Activated CD4-positive, CD25-positive, alpha-beta regulatory T cell treated with anti-CD3 and anti-CD28 coated beads, Interleukin-2, amount 50 U/mL, for 72 hours (primary cell): ENCODE measurements around the gene VN1R2.
"Not testable (repeated sequence)": the region's sequence is repeated elsewhere in the genome, so short reads cannot be mapped to it uniquely, and the experiment has no call there.

Experiments
- DNase-seq: peaks from one replicate; pipeline ENCODE4 v3.0.0; 2021

Gene VN1R2, protein sequence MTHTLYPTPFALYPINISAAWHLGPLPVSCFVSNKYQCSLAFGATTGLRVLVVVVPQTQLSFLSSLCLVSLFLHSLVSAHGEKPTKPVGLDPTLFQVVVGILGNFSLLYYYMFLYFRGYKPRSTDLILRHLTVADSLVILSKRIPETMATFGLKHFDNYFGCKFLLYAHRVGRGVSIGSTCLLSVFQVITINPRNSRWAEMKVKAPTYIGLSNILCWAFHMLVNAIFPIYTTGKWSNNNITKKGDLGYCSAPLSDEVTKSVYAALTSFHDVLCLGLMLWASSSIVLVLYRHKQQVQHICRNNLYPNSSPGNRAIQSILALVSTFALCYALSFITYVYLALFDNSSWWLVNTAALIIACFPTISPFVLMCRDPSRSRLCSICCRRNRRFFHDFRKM

DNA sequence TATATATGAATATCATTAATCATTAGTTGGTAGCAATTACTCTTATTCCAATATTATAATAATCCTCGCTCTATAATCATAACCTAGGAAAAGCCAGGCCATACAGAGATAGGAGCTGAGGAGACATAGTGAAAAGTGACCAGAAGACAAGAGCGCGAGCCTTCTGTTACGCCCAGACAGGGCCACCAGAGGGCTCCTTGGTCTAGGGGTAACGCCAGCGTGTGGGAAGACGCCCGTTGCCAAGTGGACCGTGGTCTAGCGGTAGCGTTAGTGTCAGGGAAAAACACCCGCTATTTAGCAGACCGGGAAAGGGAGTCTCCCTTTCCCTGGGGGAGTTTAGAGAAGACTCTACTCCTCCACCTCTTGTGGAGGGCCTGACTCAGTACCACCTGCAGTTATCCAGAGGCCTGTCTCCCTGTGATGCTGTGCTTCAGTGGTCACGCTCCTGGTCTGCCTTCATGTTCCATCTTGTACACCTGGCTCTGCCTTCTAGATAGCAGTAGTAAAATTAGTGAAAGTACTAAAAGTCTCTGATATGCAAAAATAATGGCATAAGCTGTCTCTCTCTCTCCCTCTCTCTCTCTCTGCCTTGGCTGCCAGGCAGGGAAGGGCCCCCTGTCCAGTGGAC lies at the start of gene VN1R2:
Gene VN1R2 (plus strand): TSS at position 578 of the 628 bp plus-strand sequence. CDS start 84 bp downstream, outside the sequence.
- not testable (repeated sequence) for DNase-seq

DNA sequence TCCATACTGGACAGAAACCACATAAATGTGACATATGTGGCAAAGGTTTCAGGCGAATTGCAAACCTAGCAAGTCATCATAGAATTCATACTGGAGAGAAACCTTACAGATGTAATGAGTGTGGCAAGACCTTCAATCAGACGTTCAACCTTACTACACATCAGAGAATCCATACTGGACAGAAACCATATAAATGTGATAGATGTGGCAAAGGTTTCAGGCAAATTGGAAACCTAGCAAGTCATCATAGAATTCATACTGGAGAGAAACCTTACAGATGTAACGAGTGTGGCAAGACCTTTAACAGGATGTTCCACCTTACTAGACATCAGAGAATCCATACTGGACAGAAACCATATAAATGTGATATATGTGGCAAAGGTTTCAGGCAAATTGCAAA lies 46.5 kb upstream of the VN1R2 start:
- DNase-seq = not testable (repeated sequence)

DNA sequence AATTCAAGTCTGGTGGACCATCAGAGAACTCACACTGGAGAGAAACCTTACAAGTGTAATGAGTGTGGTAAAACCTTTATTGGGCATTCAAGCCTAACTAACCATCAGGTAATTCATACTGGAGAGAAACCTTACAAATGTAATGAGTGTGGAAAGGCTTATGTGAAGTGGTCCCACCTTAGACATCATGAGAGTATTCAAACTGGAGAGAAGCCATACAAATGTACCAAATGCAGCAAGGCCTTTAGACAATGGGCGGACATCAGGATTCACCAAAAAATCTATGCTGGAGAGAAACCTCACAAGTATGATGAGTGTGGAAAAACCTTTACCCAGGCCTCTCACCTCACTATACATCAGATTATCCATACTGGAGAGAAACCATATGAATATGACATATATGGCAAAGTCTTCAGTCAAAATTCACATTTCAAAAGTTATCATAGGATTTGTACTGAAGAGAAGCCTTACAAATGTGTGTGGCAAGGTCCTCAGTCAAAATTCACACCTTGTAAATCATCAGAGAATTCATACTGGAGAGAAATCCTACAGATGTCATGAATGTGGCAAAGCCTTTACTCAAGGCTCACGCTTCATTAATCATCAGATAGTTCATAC lies 45.3 kb upstream of the VN1R2 start:
- no peak for DNase-seq

DNA sequence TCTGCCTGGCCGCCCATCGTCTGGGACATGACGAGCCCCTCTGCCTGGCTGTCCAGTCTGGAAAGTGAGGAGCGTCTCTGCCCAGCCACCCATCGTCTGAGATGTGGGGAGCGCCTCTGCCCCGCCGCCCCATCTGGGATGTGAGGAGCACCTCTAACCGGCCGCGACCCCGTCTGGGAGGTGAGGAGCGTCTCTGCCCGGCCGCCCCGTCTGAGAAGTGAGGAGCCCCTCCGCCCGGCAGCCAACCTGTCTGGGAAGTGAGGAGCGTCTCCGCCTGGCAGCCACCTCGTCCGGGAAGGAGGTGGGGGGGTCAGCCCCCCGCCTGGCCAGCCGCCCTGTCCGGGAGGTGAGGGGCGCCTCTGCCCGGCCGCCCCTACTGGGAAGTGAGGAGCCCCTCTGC lies 35.4 kb upstream of the VN1R2 start:
- not testable (repeated sequence) for DNase-seq

DNA sequence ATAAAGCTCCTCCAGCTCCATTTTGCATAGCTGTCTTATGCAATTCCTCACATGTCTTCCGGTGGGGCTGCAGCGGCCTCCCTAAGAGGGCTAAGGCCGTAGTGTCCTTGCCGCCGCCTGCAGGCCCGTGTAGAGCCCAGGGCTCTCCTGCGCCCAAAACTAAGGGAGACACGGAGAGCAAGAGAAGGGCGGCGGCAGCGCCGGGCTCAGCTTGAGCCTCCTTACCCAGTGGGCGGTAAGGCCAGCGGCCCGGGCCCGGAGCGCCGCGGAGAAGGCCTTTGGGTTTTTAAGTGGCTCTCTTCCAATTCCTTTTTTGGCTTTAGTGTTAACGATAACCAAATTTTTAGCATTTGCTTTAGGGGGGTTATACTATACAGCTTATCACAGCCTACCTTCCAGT lies 33.5 kb upstream of the VN1R2 start:
- DNase-seq = no peak

DNA sequence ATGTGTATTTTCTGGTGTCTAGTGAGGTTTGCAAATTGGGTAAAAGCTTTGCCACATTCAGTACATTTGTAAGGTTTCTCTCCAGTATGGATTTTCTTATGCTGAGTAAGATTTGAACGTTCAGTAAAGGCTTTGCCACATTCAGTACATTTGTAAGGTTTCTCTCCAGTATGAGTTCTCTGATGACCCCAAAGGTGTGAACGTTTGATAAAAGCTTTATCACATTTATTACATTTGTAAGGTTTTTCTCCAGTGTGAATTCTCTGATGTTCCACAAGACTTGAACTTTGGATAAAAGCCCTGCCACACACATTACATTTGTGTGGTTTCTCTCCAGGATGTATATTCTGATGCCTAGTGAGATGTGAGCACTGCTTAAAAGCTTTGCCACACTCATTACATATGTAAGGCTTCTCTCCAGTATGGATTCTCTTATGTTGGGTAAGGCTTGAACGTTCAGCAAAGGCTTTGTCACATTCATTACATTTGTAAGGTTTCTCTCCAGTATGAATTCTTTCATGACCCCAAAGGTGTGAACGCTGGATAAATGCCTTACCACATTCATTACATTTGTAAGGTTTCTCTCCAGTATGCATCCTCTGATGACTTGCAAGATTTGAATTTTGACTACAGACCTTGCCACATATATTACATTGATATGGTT lies 20.8 kb upstream of the VN1R2 start:
- no peak for DNase-seq

DNA sequence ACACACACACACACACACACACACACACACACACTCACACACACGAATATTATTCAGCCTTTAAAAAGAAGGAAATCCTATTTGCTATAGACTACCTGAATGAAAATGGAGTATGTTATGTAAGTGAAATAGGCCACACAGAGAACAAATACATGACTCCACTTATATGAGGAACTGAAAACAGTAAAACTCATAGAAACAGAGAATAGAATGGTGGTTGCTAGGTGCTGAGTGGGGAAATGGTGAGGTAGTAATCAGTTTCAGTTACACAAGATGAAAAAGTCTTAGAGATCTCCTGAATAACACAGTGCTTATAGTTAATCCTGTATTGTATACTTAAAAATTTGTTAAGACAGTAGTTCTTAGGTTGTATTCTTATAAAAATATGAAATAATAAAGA lies 11.6 kb upstream of the VN1R2 start:
- no peak for DNase-seq

DNA sequence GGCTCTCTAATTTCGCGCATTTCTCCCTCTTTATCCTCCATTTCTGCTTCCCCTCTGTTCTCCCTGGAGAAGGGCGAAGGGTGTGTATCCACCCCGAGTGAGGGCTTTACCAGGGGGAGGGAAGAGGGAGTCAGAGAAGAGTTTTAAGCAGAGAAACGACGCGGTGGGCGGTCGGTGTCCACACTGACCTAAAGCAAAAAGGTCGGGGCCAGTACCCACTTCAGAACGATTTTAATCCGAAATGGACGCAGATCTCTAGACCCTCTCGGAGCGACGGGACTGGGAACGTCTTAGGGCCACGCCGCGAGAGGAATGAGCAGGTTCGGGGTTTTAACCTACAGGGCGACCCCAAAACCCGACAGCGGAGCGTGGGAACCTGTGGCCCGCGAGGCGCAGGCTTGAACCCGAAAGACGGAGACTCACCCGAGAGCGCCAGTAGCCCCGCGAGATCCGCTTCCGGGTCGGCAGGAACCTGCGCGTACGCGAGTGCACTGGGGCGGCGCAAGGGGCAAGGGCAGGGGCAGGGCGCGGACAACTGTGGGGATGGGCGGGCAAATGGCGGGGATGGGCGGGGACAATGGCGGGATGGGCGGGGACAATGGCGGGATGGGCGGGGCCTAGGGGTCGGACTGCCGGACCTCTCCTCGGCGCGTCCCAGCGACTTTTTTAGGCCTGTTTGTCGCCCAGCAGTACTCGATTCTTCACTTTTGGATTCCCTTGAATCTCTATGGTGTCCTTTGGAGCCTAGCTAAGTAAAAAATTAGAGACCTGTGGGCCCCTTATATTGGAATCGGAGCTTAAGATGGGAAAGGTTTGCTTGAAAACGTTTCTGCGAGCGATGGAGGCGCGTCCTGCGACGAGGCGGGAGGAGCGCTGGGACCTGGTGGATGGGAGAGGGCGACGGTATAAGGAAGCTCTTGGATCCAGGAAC lies 3.4 kb upstream of the VN1R2 start, which contains the start of gene ZNF677:
Gene ZNF677 (minus strand): TSS at position 463 of the 931 bp plus-strand sequence. CDS start 3,323 bp downstream, outside the sequence.
- DNase-seq = peak; percentile 77

DNA sequence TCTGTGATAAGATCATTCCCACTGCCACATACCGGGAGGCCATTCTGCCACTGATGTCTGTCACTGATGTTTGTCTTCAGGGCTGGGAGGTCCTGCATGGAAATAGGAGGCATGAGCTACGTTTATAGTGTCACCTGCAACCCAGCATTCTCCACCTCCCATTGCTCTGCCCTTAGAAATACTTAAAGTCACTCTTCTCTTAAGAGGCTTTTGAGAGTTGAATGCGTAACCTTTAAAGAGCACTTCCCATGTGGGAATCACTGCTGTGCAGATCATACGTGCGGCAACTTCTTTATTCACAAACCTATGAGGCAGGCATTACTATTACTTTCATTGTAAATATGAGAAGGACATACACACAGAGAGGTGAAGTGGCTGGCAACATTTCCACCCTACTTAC lies 9.5 kb downstream of the VN1R2 start, which contains the start of gene VN1R4:
Gene VN1R4 (minus strand): TSS at position 101 of the 400 bp plus-strand sequence. CDS start 58 bp downstream, at position 43.
- DNase-seq = not testable (repeated sequence)

DNA sequence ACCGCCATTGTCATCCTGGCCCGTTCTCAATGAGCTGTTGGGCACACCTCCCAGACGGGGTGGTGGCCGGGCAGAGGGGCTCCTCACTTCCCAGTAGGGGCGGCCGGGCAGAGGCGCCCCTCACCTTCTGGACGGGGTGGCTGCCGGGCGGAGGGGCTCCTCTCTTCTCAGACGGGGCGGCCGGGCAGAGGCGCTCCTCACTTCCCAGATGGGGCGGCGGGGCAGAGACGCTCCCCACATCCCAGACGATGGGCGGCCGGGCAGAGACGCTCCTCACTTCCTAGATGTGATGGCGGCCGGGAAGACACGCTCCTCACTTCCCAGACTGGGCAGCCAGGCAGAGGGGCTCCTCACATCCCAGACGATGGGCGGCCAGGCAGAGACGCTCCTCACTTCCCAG lies 11.8 kb downstream of the VN1R2 start:
- DNase-seq = not testable (repeated sequence)

DNA sequence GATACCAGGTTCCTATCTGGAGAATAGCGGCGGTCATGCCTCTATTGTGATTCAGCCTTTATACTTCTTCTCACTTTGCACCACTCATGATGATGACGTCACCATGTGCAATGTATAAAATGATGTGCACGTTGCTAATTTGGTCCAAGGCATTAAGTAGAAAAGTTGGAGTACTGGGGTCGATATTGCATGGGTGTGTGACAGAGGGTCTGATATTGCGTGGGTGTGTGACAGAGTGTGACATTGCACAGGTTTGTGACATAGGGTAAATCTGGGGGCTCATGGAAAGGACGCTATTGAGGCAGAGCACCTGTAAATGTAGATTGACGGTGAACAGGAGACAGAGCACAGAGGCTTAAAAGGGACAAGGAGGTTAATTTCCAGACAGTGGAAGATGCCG lies 14.0 kb downstream of the VN1R2 start:
- DNase-seq = no peak

DNA sequence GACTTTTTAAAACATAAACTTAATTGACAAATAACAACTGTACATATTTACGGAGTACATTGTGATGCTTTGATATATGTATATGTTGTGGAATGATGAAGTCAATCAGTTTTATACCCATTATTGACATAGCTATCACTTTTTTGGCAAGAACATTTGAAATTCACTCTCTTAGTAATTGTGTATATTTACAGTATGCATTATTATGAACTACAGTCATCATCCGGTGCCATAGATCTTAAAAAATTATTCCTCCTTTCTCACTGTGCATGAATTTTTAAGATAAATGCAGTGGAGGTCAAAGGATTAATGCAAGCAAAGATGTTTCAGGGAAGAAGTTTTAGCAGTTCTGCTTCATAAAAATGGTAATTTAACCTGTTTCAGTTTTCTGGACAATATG lies 17.4 kb downstream of the VN1R2 start:
- no peak for DNase-seq

DNA sequence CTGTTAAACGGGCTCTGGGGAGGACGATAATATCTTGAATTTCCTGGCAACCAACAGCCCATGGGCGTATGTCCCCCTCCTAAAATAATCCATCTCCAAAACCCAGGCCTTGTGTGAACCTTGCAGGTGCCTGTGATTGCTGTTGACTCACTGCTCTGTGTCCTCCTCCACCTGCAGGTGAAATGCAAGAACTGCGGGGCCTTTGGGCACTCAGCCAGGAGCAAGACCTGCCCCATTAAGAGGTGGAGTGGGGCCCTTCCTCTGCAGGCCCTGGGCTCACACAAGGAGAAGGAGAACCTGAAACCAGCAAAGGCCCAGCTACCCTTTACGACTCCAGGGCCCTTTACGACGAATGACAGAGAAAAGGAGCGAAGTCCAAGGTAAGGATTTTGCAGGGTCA lies 23.9 kb downstream of the VN1R2 start:
- DNase-seq = not testable (repeated sequence)

DNA sequence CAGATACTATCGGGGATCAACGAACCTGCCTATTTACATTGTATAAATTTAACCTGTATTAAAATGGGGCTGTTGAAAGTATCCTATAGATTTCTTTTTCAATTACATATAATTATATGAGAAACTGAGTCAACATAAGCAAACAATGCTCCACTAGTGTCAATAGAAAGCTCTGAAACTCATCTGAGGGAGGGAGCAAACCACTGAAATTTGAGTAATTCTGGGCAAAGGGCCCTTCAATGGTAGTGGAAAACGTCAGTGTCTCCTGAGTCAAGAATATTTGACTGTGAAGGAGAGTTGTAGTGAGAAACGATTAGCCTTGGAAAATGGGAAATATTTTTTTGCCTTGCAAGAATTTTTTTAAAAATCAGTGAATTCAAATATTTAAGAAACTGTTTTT lies 27.0 kb downstream of the VN1R2 start:
- no peak for DNase-seq

DNA sequence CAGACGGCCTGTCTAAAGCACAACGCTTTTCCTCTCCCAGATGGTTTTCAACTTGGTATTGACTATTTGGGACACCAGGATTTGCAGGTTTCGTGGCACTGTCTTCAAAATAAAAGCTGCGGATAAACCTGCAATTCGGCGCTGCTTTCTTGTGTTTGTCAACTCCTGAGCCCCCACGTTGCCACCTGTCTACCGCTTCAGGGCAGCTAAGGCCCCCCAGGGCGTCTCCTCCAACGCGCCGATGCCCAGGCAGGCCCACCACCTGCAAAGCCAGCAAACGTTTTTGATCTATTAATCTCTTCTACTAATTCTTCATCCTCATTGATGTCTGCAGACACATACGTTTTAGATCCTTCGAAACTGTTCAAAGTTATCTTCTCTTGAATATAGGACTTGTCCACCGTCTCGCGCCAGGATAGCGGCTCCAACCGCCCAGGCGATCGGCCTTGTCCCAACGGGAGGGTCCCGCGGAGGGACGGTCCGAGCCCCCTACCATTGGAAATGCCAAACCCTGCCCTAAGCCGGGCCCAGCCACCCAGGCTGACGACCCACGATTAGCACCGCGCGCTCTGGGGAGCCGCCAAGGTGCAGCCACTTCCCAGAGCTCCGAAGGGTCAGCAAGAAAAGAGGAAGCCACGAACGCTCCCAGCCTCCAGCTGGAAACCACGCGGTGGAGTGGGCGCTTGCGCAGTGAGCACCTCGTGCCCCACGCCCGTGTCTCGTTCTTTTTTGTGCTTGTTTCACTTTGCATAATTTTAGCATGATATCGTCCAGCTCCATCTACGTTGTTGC lies 32.9 kb downstream of the VN1R2 start:
- no peak for DNase-seq

DNA sequence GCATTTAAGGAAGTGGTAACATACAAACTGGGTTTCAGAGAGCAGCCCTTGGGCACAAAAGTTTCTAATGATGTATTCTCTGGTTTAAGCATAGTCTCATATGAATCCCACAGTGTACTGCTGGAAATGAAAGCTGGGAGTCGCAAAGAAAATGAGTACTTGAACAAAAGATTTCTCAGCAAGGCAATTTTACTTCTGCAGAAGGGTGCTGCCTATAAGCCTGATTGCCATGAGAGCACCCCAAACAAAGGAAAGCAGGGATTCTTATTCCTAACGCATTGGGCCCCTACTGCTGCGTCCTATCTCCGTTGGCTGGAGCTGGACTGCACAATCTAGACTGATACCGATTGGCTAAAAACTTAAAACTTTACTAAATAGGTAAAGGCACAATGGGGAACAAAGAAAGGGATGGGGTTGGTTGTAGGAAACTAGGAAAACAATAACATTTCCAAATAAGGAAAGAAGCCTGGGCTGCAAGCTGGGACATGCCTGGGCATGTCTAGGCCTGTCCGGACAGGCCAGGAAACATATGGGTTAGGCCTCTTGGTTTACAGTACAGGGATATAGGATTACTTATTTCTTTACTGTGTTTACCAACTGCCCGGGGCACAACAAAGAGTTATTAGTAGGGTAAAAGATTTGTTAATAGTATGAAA lies 36.8 kb downstream of the VN1R2 start:
- DNase-seq = no peak

DNA sequence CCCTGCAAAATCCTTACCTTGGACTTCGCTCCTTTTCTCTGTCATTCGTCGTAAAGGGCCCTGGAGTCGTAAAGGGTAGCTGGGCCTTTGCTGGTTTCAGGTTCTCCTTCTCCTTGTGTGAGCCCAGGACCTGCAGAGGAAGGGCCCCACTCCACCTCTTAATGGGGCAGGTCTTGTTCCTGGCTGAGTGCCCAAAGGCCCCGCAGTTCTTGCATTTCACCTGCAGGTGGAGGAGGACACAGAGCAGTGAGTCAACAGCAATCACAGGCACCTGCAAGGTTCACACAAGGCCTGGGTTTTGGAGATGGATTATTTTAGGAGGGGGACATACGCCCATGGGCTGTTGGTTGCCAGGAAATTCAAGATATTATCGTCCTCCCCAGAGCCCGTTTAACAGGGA lies 43.2 kb downstream of the VN1R2 start:
- not testable (repeated sequence) for DNase-seq

DNA sequence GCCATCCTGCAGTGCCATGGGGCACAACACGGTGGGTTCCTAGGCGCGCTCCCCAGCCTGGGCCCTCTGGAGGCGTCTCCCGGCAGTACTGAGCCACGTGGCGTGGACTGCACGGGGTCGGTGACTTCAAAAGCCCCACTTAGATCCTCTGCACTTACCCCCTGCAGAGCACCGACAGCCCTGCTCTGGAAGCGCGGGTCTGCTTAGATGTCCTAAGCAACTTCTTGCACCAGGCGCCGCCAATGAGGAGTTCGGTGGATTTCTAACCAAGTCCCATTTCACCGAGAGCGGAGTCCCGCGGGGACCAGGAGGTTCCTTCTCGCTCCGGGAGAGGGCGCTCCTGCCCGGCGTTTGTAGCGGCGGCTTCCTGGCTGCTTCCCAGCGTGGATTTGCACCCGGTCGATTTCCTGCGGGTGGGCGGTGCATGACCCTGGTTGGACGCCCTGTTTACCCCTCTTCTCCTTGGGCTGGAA lies 50.3 kb downstream of the VN1R2 start:
- DNase-seq = no peak
